Spinal cord (tissue), 10 donors: ENCODE results near the gene AUTS2. TPM values are rescaled to one million over a fixed set of nuclear protein-coding genes. Genes with fewer than 3 reads are reported as not detected.

Experiments used
- DNase-seq, 6 donors: peaks; one replicate each; pipeline versions ENCODE4 v3.0.0 to v3.0.0-alpha.2; 2013 to 2015; ENCODE audit warnings: low spot score in 6 of 6, low read depth in 4 of 6
- H3K27ac ChIP-seq: one replicate; pipeline ENCODE4 v1.5.1; 2013; ENCODE audit warnings: low read depth, low read length, control low read depth
- H3K27me3 ChIP-seq: one replicate; pipeline ENCODE4 v1.6.1; 2013; ENCODE audit warnings: low read length; ENCODE audit not compliant: control insufficient read depth, insufficient read depth
- H3K36me3 ChIP-seq: one replicate; pipeline ENCODE4 v1.6.1; 2013; ENCODE audit warnings: low read length; ENCODE audit not compliant: control insufficient read depth, insufficient read depth
- H3K4me1 ChIP-seq: one replicate; pipeline ENCODE4 v1.6.1; 2013; ENCODE audit warnings: low read length; ENCODE audit not compliant: control insufficient read depth, insufficient read depth
- H3K4me3 ChIP-seq: one replicate; pipeline ENCODE4 v1.5.1; 2013; ENCODE audit warnings: low read depth, low read length, control low read depth
- H3K9me3 ChIP-seq: one replicate; pipeline ENCODE4 v1.6.1; 2013; ENCODE audit warnings: low read length; ENCODE audit not compliant: control insufficient read depth, insufficient read depth
- WGBS: methylation state at CpG from one replicate; pipeline ENCODE4 v1.1.5; 2013; ENCODE audit warnings: missing lambda C conversion rate; ENCODE audit not compliant: insufficient coverage; 5-methylcytosine and 5-hydroxymethylcytosine counted together
- polyA plus RNA-seq, 2 donors: library from polyadenylated mRNA; unstranded; fragments of 120-200 nt; gene quantifications; one replicate each; pipeline ENCODE4 v1.2.1, GENCODE V29; 2013; ENCODE audit not compliant: insufficient read length in 2 of 2
- total RNA-seq, 2 donors: library from RNA; depleted of rRNA in 1 of 2; stranded (reverse); fragments of 120-200 nt in 1 of 2; fragments of >200 nt in 1 of 2; gene quantifications; one replicate each; pipeline versions ENCODE4 v1.2.3 to v1.2.4, GENCODE V29; 2013 to 2014
- donor health status: healthy.

Gene AUTS2
- total and polyA plus RNA-seq, 4 donors = 56.2 to 214 (median 135) TPM

DNA sequence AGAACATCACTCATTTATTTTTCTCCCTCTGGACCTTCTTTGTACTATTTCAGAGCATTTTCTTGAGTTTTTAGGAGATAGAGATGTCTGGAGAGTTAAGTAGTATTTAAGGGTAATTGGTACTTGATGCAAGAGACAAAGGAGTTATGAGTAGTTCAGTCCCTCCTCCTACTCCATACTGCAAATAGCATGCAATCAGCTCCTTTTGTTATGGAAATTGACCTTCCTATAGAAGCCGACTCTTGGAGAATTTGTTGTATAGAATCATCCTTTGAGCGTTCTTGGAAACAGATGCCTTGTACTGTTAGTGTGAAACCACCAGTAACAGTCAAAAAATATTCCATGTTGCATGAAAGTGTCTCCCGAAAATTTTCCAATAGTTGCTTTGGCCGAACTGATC, 1105.5 kb downstream of the AUTS2 start:
- Histone ChIP-seq H3K4me1 (peaks cover 31% of the 10 kb centered on the region), H3K36me3 (no peaks in the 10 kb centered on the region), H3K27ac (no peak overlapping the region), H3K4me3 (no peak overlapping the region), H3K9me3 (no peaks in the 10 kb centered on the region), H3K27me3 (no peaks in the 10 kb centered on the region)
- WGBS = 92% methylated on average over 2 of the region's 4 CpGs
- DNase-seq = no peak

DNA sequence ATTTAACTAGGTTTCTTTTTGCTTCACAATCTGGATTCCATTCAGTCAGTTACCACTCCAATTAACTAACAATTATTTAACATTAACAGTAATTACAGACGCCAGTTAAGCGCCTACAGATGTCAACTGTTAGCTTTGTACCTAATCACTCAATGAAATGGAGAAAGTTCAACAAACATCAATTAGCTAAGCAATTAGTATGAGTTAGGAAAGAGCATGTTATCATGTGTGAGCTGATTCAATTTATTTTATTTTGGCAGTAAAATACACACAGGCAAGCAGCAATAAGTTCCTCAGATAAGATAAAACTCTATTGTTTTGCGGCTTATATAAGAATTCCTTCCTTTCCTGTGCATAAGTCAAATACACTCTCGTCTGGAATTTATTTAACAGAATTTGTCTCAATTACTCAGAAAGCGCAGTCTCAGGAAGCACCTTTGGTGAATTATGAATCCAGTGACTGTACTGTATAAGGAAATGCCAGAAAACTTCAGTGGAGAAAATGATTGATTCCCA, 1106.6 kb downstream of the AUTS2 start:
- 80% methylated on average over 1 of the region's 5 CpGs for WGBS
- Histone ChIP-seq H3K9me3 (no peaks in the 10 kb centered on the region), H3K36me3 (no peaks in the 10 kb centered on the region), H3K4me1 (peaks cover 36% of the 10 kb centered on the region), H3K4me3 (no peak overlapping the region), H3K27ac (no peak overlapping the region), H3K27me3 (no peaks in the 10 kb centered on the region)
- DNase-seq = peak in 1 of 6 donors; percentile 25

DNA sequence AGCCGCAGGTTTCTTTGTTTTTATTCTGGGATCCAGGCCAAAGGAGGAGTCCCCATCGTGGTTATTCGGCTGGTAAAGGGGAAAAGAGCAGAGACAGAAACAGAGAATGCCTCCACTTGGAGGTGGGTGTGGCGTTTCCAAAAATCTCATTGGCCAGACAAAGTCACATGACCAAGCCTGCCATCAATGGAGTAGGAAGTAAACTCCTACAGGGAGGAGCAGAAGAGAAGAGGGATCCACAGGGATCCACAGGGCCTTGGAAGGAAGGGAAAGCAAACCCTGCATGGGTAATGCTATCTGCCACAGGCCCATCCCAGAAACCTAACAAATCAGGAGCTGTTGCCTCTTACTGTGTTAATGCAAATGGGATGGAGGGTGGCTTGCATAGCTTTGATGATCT, 1107.9 kb downstream of the AUTS2 start:
- H3K4me1 ChIP-seq = peaks cover 38% of the 10 kb centered on the region
- no peaks in the 10 kb centered on the region for H3K9me3 ChIP-seq
- H3K4me3 ChIP-seq = no peak overlapping the region
- no peak for DNase-seq
- no peak overlapping the region for H3K27ac ChIP-seq
- no peaks in the 10 kb centered on the region for H3K36me3 ChIP-seq
- no peaks in the 10 kb centered on the region for H3K27me3 ChIP-seq
- 30% methylated on average over 2 of the region's 4 CpGs for WGBS

DNA sequence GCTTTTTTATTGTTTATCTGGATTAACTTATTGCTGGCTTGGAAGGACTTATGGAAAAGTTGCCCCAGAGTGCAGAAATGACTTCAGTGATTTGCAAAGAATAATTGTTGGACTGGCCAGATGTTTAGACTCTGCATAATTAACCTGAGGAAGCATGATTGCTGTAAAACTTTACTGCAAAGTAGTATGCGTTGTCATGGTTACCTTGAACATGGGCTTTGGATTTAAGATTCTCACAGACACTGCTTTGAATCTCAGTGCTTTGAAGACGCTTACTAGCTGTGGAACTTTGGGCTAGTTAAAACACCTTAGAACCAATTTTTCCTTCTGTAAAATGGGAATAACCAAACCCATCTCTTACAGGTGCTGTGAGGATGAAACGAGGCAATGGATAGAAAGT, 1108.4 kb downstream of the AUTS2 start:
- DNase-seq = peak in 1 of 6 donors; percentile 27
- Histone ChIP-seq H3K9me3 (no peaks in the 10 kb centered on the region), H3K27me3 (no peaks in the 10 kb centered on the region), H3K36me3 (no peaks in the 10 kb centered on the region), H3K27ac (no peak overlapping the region), H3K4me3 (no peak overlapping the region), H3K4me1 (peaks cover 42% of the 10 kb centered on the region)
- WGBS = no CpG with 5 or more reads among the region's 3 CpGs

DNA sequence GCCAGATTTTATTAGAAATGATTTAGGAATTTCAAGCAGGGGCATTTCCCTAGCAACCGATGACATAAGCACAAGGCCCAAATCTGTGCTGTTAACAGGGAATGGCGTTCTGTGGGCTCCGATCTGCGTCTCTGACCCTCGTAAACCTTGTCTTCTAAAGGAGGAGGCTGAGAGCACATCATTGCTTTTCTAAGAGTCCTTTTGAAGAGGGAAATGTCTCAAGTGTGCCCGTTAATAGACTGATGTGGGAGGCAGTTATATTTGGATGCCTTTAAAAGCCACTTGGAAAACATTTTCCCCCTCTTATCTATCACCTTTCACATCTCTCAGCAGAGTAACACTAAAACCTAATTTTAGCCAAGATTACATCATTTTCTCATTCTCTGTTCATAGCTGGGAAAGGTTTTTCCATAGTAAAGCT, 1109.6 kb downstream of the AUTS2 start:
- Histone ChIP-seq H3K4me3 (no peak overlapping the region), H3K27me3 (no peaks in the 10 kb centered on the region), H3K4me1 (peaks cover 37% of the 10 kb centered on the region), H3K36me3 (no peaks in the 10 kb centered on the region), H3K27ac (no peak overlapping the region), H3K9me3 (no peaks in the 10 kb centered on the region)
- DNase-seq = peak in 1 of 6 donors; percentile 48
- WGBS = 47% methylated on average over 5 of the region's 6 CpGs

DNA sequence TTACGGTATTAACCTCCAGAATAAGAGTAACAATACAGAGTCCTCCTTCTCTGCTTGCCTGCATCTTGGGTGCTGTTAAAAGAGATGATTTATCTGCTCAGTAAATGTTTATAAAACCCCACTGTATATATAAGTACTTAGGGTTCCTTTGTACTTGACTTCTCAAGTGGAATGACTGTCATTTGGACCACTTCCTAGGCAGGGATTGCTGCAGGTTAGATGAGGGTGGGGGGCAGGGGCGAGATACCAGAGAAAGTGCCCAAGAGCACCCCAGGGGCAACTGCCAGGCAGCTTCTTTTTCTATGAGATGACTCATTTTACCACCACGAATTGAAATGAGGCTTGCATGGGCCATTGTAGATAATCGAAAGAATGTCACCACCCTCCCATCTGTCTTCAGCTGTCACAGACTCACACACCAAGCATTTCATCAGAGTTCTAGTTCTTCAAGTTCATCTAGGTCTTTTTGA, 1111.8 kb downstream of the AUTS2 start:
- 18% methylated on average over 2 of the region's 4 CpGs for WGBS
- H3K36me3 ChIP-seq = no peaks in the 10 kb centered on the region
- no peaks in the 10 kb centered on the region for H3K27me3 ChIP-seq
- peaks cover 4% of the 10 kb centered on the region for H3K9me3 ChIP-seq
- no peak overlapping the region for H3K27ac ChIP-seq
- H3K4me1 ChIP-seq = peaks cover 32% of the 10 kb centered on the region
- H3K4me3 ChIP-seq = no peak overlapping the region
- no peak for DNase-seq

DNA sequence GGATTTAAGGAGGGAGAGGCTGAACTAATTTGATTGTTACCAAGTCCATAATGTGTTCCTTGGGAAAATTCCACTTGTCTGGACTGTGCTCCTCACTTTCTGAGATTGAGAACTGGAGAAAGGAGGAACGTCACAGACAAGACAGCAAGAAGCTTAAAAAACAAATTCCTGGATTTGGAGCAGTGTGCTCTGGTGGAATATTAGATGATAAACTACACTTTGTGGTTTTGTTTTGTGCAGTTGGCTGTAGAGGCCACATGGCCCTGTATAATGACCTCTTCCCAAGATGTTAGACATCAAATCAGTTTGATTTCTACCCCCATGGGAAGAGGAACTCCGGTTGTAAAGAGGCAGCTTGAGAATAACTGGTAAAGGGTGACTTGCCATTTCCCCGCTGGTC, 1112.4 kb downstream of the AUTS2 start:
- WGBS = 70% methylated on average over 3 of the region's 3 CpGs
- Histone ChIP-seq H3K4me3 (no peak overlapping the region), H3K27me3 (no peaks in the 10 kb centered on the region), H3K4me1 (peaks cover 32% of the 10 kb centered on the region), H3K9me3 (peaks cover 4% of the 10 kb centered on the region), H3K36me3 (no peaks in the 10 kb centered on the region), H3K27ac (no peak overlapping the region)
- DNase-seq = no peak

DNA sequence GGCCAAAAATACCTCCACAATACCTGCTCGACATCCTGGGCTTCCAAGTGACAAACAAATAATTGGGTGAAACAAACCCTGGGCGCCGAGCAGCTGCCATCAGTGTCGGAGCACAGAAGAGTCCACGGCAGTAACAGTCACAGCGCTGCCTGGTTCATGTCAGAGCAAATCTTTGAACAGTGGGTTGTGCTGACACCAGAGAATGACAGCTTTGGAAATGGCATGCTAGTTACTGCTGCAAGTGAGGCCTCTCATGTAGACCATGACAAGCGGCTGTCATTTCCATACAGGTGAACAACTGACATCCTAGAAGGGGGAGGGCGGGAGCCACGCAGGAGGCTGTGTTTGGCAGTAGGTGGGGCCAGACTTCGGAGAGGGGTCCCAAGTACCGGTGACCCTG, 1113.2 kb downstream of the AUTS2 start:
- 72% methylated on average over 8 of the region's 11 CpGs for WGBS
- Histone ChIP-seq H3K27me3 (no peaks in the 10 kb centered on the region), H3K36me3 (no peaks in the 10 kb centered on the region), H3K9me3 (peaks cover 4% of the 10 kb centered on the region), H3K4me1 (peaks cover 32% of the 10 kb centered on the region), H3K4me3 (no peak overlapping the region), H3K27ac (no peak overlapping the region)
- no peak for DNase-seq

DNA sequence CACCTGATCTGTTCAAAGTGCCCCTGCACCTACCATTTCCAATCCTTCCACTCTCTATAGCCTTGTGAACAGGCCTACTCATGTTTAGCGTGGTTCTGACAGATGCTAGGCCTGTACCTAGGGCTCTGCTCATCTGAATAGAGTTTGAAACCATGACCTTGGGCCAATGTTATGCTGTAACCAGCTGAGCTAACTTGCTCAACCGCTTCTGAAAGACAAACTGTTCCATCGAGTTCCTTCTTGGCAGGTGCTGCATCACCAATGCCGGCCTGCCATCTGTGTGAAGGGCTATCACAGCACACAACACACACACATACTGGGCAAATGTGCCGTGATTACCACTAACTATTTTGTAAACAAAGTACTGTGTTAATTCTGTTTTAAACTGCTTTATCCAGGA, 1114.7 kb downstream of the AUTS2 start:
- Histone ChIP-seq H3K4me1 (peaks cover 34% of the 10 kb centered on the region), H3K36me3 (no peaks in the 10 kb centered on the region), H3K27me3 (no peaks in the 10 kb centered on the region), H3K27ac (no peak overlapping the region), H3K4me3 (no peak overlapping the region), H3K9me3 (peaks cover 4% of the 10 kb centered on the region)
- DNase-seq = no peak
- 71% methylated on average over 2 of the region's 5 CpGs for WGBS

DNA sequence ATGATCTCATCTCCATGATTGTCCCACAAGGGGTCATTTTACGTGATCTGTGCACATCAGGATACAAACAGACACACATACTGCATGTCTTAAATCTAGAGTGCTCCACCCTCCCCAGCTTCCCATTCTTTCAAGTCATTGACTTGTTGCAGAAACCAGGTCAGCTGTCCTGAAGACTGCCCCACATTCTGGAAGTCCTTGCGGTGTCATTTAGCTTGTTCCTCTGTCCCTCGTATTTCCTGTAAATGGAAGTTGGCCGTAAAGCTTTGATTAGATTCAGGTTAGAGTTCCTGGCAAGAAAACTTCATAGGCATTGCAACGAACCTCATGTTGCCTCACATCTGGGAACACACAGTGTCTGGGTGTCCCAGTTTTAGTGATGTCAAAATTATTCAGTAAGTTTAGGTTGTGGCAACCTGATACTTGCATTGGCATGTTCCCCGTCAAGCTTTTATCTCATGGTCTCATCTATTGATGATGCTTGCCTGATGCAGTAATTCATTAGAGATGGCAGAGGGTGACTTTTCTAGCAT, 1116.3 kb downstream of the AUTS2 start:
- WGBS = 80% methylated on average over 4 of the region's 6 CpGs
- no peak overlapping the region for H3K4me3 ChIP-seq
- H3K27me3 ChIP-seq = no peaks in the 10 kb centered on the region
- H3K36me3 ChIP-seq = no peaks in the 10 kb centered on the region
- H3K4me1 ChIP-seq = peaks cover 31% of the 10 kb centered on the region
- peaks cover 4% of the 10 kb centered on the region for H3K9me3 ChIP-seq
- no peak overlapping the region for H3K27ac ChIP-seq
- no peak for DNase-seq
